ENCODE data around the gene SRPX2.
"Not testable (repeated sequence)": the region's sequence is repeated elsewhere in the genome, so short reads cannot be mapped to it uniquely, and the experiment has no call there.

Gene SRPX2

DNA sequence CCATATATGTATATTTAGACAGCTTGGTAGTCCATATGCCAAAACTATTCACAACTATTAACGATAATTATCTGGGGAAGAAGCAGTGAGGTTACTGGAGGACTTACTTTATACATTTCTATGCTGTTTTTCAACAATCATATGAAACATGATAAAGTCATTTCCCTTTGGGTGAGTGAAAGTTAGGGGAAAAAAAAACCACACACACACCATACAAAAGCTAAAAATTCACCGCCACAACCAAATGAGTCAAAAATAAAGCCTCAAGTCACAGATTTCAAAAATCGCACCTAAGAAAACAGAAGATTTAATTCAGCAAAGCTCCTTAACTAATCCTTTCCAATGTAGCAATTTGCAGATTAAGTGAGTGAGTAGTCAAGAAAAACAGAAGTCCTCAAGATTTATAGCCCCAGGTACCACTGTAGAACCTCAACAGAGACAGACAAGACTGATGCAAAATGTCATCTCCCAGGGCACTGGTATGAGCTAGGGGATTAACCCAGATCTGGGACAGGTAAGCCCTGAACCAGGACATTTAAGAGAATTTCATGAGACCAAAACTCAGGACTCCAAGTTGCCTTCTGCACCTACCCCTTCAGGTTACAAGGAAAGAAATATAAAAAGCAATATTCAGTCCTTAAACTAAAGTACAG lies 52.8 kb downstream of the SRPX2 start:
- DNase-seq (ENCODE audit: low read depth, low spot score), result no peak

DNA sequence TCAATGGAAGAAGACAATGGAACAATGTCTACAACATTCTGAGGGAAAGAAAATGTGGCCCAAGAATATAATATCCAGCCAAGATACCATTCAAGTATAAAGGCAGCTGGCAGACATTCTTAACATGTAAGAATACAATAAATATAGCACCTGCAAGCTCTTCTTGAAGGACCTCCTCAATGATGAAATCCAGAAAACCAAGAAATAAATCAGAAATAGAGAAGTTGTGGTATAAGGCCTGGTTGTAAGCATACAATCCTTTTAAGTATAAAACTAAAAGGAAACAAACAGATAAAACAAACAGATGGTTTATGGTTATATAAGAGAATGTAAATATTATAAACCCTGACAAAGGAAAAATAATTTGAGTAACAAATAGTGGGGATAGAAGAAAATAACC lies 54.6 kb downstream of the SRPX2 start:
- DNase-seq (ENCODE audit: low read depth, low spot score), result no peak

DNA sequence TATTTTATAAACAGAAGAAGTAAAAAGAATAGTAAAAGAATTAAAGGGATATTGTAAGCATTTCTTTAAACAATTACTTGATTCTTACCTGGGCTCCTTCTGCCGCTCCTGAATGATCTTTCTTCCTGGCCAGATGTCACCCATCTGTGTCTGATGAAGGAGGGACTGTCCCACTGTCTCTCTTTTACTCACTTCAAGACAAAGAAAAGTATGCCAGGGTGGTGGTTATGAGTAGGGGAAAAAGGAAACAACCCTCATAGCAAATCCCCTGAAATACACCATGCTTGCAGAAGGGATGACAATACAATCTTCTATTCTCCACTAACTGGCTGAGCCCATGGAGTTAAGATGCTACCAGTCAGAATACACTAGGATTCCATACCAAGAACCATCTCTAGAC lies 56.8 kb downstream of the SRPX2 start:
- DNase-seq (ENCODE audit: low read depth, low spot score), result no peak

DNA sequence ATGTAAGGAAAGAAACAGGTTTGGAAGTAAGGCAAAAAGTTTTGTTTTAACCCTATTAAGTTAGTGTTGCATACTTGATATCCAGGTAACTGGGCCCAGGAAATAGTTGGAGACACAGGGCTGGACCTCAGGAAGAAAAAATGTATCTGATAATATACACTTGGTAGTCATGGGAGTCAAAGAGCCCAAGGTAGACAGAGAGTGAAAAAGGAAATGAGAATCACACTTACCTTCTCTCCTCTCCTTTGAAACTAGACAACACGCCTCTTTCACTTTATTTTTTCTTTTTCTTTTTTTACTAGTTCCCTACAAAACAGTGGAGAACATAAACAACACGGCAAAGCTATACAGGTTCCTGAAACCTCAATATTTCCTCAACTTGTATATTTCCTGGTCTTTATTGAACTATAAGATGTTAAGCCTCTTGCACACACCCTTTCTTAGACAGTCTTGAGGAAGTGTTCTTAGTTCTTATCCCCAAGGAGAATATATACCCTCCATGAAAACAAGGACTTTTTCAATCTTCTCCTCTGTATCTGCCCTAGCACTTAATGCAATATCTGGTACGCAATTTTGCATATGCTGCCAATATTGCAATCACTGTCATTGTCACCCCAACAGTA lies 60.7 kb downstream of the SRPX2 start:
- DNase-seq (ENCODE audit: low read depth, low spot score), result no peak

DNA sequence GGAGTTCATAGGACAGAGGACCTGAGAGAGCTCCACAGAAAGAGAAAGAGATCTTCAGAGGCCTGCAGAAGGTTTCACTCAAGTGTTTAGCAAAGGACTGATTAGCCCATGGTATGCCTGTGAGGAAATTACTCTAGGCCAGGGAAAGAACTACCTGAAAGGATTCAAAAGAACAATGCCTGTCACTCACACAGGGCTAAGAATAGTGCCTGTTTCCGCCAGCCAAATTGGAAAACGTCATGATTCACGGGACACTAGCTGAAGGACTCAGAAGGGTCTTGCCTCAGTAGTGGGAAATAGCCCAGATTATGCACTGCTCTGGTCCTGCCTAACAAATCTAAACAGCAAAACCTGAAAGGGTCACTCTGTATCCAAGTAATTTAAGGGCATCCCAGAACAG lies 66.8 kb downstream of the SRPX2 start:
- no peak for DNase-seq (ENCODE audit: low read depth, low spot score)

DNA sequence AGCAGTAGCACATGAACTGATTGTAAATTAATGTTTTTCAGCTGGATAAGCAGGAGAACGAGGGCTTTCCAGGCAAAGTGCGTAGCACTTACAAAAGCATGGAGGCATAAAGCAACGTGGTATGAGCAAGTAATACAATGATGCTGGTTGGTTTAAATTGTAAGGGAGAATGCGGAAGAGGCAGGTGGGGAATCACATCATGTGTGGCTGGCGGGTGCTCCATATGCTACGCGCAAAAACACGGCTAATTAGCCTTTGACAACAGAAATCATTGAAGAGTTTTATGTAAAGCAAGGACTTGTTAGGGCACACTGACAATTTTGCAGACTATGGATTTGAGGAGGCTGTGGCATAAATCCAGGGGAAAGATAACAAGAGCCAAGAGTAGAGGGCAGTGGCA lies 73.4 kb downstream of the SRPX2 start:
- DNase-seq (ENCODE audit: low read depth, low spot score), result no peak

DNA sequence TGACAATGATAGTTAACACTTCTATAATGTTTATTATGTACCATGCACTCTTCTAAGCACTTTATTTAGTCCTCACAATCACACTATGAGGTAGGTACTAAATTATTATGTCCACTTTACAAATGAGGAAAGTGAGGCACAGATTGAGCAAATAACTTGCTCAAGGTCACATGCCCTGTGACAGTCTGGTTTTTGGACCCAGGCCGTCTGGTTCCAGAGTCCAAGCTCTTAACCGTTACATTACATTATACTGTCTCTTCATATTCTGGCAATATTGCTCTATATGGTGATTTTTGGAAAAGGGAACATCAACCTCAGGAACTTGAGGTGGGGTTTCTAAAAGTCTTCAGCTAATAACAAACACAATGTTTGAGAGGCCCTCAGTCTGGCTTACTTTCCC lies 75.1 kb downstream of the SRPX2 start:
- no peak for DNase-seq (ENCODE audit: low read depth, low spot score)

DNA sequence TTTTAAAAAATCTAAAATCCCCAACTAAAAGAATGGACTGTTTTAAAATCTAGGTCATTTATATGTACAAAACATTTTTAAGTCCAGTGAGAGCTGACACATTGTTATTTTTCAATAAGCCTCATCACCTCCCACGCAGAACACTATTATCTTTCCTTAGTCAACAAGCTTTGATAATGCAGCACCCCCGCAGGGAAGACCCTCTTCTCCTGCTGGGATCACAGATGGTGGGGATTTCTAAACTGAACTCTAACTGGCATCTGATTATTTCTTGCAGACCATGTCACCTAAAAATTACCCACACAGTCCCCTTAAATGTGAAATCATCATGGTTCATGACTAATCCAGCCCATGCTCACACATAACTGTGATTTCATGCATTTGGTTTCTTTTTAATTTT lies 76.3 kb downstream of the SRPX2 start:
- DNase-seq (ENCODE audit: low read depth, low spot score), result peak; percentile 72

DNA sequence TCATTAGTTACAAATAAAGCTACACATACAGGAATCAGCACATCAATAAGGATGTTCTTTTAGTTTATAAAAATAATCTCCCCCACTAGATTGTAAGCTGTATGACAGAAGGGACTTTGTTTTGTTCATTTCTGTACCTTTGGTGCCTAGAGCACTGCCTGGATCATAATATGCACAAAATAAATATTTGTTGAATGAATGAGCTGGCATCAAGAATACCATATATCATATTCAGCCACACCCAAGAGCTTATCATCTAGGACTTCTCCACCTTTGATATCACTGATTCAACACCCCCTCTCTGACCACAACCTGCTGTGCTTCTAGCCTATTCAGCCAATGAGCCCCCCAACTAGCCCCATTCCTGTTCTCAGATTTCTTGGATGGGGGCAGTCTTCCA lies 77.3 kb downstream of the SRPX2 start:
- no peak for DNase-seq (ENCODE audit: low read depth, low spot score)

DNA sequence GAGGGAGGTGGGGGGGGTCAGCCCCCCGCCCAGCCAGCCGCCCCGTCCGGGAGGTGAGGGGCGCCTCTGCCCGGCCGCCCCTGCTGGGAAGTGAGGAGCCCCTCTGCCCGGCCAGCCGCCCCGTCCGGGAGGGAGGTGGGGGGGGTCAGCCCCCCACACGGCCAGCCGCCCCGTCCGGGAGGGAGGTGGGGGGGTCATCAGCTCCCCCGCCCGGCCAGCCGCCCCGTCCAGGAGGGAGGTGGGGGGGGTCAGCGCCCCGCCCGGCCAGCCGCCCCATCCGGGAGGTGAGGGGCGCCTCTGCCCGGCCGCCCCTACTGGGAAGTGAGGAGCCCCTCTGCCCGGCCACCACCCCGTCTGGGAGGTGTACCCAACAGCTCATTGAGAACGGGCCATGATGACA lies 80.0 kb downstream of the SRPX2 start:
- DNase-seq (ENCODE audit: low read depth, low spot score), result not testable (repeated sequence)
